ENCODE results near the gene DDX41. TPM values are rescaled to one million over a fixed set of nuclear protein-coding genes. Genes with fewer than 3 reads are reported as not detected.

DDX41 gene
- total RNA-seq, 1 donor from 2014 or later = 174 TPM

DNA sequence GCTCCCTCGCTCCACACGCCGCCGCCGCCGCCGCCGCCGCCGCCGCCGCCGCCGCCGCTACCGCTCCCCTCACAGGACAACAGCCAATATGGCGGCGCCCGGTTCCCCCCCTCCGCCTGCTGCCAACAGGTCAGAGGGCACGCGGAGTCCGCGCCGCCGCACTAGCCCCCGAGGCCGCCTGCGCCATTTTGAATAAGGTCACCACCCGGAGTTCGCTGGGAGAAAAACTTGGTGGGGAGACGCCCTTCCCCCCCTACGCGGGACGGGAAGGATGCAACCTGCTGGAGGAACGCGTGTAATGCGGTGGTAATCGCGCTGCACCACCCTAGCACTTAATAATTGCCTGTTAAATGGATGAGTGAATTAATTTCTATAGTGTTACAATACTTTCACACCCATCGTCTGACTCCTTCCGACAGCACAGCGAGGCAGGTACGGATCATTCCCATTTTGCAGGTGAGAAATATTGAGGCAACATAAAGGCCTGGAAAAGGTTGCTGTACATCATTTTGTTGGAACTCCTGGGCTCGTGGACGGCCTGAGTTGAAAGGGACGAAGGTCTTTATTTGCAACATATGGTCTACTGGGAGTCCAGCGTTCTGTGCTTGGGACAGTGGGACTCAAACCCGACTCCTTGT, 37.8 kb upstream of the DDX41 start, which contains the start of gene FAM193B:
TSS of gene FAM193B (minus strand) at position 90 of the 638 bp plus-strand sequence. CDS start 105 bp downstream, outside the sequence.
- TF ChIP-seq, protein P1, sequence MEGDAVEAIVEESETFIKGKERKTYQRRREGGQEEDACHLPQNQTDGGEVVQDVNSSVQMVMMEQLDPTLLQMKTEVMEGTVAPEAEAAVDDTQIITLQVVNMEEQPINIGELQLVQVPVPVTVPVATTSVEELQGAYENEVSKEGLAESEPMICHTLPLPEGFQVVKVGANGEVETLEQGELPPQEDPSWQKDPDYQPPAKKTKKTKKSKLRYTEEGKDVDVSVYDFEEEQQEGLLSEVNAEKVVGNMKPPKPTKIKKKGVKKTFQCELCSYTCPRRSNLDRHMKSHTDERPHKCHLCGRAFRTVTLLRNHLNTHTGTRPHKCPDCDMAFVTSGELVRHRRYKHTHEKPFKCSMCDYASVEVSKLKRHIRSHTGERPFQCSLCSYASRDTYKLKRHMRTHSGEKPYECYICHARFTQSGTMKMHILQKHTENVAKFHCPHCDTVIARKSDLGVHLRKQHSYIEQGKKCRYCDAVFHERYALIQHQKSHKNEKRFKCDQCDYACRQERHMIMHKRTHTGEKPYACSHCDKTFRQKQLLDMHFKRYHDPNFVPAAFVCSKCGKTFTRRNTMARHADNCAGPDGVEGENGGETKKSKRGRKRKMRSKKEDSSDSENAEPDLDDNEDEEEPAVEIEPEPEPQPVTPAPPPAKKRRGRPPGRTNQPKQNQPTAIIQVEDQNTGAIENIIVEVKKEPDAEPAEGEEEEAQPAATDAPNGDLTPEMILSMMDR (conservative IDR thresholded peaks at IDR 0.05; ENCODE audit: low read depth, low read length) = no peak
- no peak for DNase-seq (ENCODE audit: low read depth)
- peak within 1 kb of the TSS; percentile 88 for H3K4me3 ChIP-seq (ENCODE audit: low read depth, low read length)

DNA sequence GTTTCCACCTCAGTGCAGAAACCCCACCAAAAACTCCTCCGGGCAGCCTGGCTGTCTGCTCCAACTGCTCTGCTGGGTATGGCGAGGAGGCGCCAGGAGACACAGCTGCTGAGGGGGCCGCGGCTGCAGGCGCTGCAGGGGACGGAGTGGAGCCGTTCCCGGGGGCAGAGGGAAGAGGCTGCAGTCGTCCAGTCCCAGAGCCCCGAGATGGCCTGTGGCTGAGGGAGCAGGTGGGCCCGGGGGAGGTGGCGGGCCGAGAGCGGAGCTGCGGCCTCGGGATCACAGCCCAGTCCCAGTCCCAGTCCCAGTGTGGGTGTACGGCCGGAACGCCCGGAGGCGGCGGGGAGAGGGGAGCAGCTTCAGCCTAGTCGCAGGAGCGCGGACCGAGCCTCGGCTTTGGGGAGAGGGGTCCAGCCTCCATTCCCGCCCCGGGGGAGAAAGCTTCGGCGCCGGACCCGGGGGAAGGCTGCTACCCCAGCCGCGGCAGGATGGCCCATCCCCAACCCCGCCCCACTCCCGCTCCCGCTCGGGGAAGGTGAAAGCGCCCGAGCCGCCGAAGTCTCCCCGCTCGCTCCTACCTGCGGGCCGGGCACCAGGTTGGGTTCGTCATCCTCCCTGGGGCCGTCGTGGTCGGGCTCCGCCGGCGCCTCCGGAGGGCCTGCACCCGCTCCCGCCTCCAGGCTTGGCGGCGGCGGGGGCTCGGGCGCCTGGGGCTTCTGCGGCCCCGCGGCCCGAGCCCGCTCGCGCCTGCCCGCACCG, 37.1 kb upstream of the DDX41 start:
- peak overlapping the region; percentile 88 for H3K4me3 ChIP-seq (ENCODE audit: low read depth, low read length)
- no peak for DNase-seq (ENCODE audit: low read depth)
- TF ChIP-seq, protein P1 (conservative IDR thresholded peaks at IDR 0.05; ENCODE audit: low read depth, low read length) = no peak

DNA sequence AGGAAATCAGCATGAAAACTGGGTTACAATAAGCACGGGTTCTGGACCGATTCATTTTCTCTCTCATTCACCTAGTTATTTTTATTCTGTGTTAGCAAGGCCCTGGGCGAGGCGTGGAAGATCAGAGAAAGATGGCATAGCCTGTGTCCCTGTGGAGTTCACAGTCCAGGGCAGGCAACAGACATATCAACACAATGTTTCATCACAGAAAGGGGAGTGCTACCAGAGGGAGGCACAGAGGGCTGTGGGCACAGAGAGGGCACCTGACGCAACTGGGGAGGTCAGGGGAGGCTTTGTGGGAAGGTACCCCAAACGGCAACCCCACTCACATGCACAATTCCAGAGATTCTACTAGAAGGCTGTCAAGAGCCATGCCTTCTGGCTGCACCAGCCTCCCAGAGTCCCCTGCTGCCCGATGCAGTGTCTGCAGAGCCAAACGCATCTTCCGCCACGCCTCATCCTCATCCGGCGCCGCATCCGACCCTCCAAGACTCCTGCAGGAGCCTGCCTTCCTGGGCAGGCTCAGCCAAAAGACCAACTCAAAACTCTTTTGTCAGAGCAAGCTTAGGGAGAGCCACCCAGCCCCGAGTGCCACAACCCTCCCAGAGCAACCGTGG, 36.2 kb upstream of the DDX41 start:
- TF ChIP-seq, protein P1 (conservative IDR thresholded peaks at IDR 0.05; ENCODE audit: low read depth, low read length) = no peak
- no peak for DNase-seq (ENCODE audit: low read depth)
- peak overlapping the region; percentile 88 for H3K4me3 ChIP-seq (ENCODE audit: low read depth, low read length)

DNA sequence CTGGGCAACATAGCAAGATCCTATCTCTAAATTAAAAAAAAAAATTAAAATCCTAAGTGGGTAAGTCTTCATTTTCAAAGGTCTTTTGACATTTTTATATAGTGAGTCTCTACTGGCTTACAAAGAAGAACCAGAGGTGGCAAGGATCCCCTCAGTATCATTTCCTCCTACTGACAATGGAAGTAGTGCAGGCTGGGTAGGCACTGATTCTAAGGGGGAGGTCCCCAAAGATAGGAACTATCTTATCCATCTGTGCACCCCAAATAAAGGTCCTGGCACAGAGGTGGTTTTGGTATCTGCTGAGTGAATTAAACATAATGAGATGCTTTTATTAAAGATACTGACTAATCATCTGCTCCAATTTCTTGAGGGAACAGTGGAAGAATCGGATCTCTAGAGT, 33.4 kb upstream of the DDX41 start:
- TF ChIP-seq, protein P1 (conservative IDR thresholded peaks at IDR 0.05; ENCODE audit: low read depth, low read length) = no peak
- DNase-seq (ENCODE audit: low read depth) = no peak
- H3K4me3 ChIP-seq (ENCODE audit: low read depth, low read length) = no peak overlapping the region

DNA sequence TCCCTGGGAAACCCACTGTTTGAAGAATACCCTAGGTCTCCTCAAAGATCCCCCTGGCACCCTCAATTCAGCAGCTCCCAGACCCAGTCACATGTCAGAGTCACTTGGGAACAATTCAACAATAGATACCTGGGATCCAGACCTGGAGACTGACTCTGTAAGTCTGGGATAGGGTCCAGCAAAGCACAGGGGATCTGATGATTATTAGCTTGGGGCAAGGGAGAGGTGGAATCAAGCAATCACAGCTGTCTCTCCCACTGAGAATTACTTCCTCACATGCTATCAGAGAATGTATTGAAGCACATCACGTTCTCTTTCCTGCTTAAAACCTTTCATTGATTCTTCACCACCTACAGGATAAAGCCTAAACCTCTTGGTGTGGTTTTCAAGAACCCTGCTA, 31.7 kb upstream of the DDX41 start:
- TF ChIP-seq, protein P1 (conservative IDR thresholded peaks at IDR 0.05; ENCODE audit: low read depth, low read length) = no peak

DNA sequence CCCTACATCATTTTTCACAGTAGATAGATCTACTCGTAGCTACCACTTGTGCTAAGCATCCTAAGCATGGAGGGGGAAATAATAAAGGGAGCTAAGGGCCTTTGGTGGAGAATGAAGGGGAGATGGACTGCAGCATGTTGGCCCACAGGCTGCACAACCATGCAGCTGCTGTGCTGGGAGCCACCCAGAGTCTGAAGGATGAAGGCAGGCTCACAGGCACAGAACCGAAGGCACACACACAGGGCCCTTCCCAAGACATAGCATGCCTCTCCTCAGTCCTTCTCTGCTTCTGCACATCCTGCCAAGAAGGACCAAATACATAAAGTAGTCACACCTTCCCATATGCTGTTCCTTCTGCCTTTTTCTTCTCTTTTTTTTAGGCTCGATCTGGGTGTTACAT, 31.0 kb upstream of the DDX41 start:
- H3K4me3 ChIP-seq (ENCODE audit: low read depth, low read length) = no peak overlapping the region
- no peak for DNase-seq (ENCODE audit: low read depth)
- TF ChIP-seq, protein P1 (conservative IDR thresholded peaks at IDR 0.05; ENCODE audit: low read depth, low read length) = no peak

More for the DNA sequence above, 31.7 kb upstream of the DDX41 start:
- no peak for DNase-seq (ENCODE audit: low read depth)
- H3K4me3 ChIP-seq (ENCODE audit: low read depth, low read length) = no peak overlapping the region
